ENCODE measurements around the gene USHBP1. TPM values are rescaled to one million over a fixed set of nuclear protein-coding genes. Genes with fewer than 3 reads are reported as not detected.

USHBP1 gene
- total and polyA plus RNA-seq, 2 of the 13 experiments (the other 11 are each of a cell fraction or from before 2014, with no cell fraction given): 0.15 to 1.5 TPM

DNA sequence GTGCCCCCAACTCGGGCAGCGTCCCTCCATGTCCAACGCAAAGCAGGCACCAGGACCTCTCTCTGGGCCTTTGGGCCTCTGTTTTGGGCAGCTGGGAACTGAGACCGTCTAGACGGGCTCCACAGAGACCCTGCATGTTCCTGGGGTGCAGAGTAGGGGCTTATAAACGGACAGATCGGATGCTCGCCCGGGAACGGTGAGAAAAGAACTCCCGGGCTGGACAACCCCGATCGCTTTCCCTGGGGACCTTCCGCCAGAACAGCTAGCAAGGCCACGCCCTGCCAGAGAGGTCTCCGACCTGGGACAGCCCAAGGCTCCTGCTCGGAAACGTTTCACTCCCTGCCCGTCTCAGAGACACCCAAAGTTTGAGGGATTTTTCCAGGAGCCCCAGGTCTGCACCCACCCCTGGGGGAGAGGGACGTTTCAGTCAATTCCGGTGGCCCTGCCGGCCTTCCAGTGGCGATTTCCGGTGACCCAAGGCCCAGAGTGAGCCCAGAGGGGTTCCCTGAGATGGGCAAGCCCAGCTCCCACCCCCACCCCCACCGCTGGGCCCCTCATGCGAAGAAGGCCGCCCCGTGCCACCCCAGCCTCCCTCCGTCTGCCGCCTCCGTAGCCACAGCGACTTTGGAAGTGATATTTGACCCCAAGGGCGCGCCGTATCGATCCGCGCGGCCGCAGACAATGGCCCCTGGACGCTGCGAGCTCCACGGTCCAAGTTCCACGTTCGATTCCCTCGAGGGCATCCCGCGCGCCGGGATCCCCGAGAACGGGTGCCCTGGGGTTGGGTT lies 20.5 kb downstream of the USHBP1 start (continued):
- TF ChIP-seq, protein P1, sequence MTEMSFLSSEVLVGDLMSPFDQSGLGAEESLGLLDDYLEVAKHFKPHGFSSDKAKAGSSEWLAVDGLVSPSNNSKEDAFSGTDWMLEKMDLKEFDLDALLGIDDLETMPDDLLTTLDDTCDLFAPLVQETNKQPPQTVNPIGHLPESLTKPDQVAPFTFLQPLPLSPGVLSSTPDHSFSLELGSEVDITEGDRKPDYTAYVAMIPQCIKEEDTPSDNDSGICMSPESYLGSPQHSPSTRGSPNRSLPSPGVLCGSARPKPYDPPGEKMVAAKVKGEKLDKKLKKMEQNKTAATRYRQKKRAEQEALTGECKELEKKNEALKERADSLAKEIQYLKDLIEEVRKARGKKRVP (CRISPR knock-in tag; IDR thresholded peaks at IDR 0.05): no peak
- TF ChIP-seq, protein P2, sequence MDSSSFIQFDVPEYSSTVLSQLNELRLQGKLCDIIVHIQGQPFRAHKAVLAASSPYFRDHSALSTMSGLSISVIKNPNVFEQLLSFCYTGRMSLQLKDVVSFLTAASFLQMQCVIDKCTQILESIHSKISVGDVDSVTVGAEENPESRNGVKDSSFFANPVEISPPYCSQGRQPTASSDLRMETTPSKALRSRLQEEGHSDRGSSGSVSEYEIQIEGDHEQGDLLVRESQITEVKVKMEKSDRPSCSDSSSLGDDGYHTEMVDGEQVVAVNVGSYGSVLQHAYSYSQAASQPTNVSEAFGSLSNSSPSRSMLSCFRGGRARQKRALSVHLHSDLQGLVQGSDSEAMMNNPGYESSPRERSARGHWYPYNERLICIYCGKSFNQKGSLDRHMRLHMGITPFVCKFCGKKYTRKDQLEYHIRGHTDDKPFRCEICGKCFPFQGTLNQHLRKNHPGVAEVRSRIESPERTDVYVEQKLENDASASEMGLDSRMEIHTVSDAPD (CRISPR knock-in tag; IDR thresholded peaks at IDR 0.05): no peak
- 0 out of 3 replicates have a peak, but pooled peaks have one; percentile 50 for TF ChIP-seq MXI1 (IDR thresholded peaks at IDR 0.05; ENCODE audit: borderline replicate concordance, low read depth, low read length)
- no peak for TF ChIP-seq ZNF567 (CRISPR knock-in tag; IDR thresholded peaks at IDR 0.05; ENCODE audit: borderline replicate concordance)
- no peak for TF ChIP-seq ZNF354B (CRISPR knock-in tag; IDR thresholded peaks at IDR 0.05)
- TF ChIP-seq MIER3 (CRISPR knock-in tag; IDR thresholded peaks at IDR 0.05; ENCODE audit: borderline replicate concordance): peak; percentile 68; the same call in 1 of the 2 replicates
- no peak for TF ChIP-seq ZNF616 (CRISPR knock-in tag; IDR thresholded peaks at IDR 0.05; ENCODE audit: low read depth)
- TF ChIP-seq, protein P3, sequence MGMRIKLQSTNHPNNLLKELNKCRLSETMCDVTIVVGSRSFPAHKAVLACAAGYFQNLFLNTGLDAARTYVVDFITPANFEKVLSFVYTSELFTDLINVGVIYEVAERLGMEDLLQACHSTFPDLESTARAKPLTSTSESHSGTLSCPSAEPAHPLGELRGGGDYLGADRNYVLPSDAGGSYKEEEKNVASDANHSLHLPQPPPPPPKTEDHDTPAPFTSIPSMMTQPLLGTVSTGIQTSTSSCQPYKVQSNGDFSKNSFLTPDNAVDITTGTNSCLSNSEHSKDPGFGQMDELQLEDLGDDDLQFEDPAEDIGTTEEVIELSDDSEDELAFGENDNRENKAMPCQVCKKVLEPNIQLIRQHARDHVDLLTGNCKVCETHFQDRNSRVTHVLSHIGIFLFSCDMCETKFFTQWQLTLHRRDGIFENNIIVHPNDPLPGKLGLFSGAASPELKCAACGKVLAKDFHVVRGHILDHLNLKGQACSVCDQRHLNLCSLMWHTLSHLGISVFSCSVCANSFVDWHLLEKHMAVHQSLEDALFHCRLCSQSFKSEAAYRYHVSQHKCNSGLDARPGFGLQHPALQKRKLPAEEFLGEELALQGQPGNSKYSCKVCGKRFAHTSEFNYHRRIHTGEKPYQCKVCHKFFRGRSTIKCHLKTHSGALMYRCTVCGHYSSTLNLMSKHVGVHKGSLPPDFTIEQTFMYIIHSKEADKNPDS (CRISPR knock-in tag; IDR thresholded peaks at IDR 0.05): no peak
- TF ChIP-seq ZSCAN30 (CRISPR knock-in tag; IDR thresholded peaks at IDR 0.05): no peak
- TF ChIP-seq ZFP36L1 (CRISPR knock-in tag; IDR thresholded peaks at IDR 0.05): no peak
- TF ChIP-seq KLF15 (CRISPR knock-in tag; IDR thresholded peaks at IDR 0.05; ENCODE audit: borderline replicate concordance): no peak
- no peak for TF ChIP-seq CBX2 (IDR thresholded peaks at IDR 0.05; ENCODE audit: low read depth, low read length)
- TF ChIP-seq CBX2 (CRISPR knock-in tag; IDR thresholded peaks at IDR 0.05; ENCODE audit: low read depth): no peak
- TF ChIP-seq, protein P4, sequence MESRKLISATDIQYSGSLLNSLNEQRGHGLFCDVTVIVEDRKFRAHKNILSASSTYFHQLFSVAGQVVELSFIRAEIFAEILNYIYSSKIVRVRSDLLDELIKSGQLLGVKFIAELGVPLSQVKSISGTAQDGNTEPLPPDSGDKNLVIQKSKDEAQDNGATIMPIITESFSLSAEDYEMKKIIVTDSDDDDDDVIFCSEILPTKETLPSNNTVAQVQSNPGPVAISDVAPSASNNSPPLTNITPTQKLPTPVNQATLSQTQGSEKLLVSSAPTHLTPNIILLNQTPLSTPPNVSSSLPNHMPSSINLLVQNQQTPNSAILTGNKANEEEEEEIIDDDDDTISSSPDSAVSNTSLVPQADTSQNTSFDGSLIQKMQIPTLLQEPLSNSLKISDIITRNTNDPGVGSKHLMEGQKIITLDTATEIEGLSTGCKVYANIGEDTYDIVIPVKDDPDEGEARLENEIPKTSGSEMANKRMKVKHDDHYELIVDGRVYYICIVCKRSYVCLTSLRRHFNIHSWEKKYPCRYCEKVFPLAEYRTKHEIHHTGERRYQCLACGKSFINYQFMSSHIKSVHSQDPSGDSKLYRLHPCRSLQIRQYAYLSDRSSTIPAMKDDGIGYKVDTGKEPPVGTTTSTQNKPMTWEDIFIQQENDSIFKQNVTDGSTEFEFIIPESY (CRISPR knock-in tag; IDR thresholded peaks at IDR 0.05): no peak
- no peak for TF ChIP-seq LCORL (IDR thresholded peaks at IDR 0.05)
- peak; percentile 50; the same call in 1 of the 2 replicates for TF ChIP-seq LCORL (CRISPR knock-in tag; IDR thresholded peaks at IDR 0.05)
- TF ChIP-seq, protein P5, sequence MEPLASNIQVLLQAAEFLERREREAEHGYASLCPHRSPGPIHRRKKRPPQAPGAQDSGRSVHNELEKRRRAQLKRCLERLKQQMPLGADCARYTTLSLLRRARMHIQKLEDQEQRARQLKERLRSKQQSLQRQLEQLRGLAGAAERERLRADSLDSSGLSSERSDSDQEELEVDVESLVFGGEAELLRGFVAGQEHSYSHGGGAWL (CRISPR knock-in tag; IDR thresholded peaks at IDR 0.05): peak; percentile 39; the same call in 1 of the 2 replicates
- TF ChIP-seq TEAD3 (CRISPR knock-in tag; optimal IDR thresholded peaks at IDR 0.05; ENCODE audit: borderline replicate concordance): no peak
- TF ChIP-seq ZNF766 (CRISPR knock-in tag; IDR thresholded peaks at IDR 0.05; ENCODE audit: borderline replicate concordance): no peak
- TF ChIP-seq, protein P6, sequence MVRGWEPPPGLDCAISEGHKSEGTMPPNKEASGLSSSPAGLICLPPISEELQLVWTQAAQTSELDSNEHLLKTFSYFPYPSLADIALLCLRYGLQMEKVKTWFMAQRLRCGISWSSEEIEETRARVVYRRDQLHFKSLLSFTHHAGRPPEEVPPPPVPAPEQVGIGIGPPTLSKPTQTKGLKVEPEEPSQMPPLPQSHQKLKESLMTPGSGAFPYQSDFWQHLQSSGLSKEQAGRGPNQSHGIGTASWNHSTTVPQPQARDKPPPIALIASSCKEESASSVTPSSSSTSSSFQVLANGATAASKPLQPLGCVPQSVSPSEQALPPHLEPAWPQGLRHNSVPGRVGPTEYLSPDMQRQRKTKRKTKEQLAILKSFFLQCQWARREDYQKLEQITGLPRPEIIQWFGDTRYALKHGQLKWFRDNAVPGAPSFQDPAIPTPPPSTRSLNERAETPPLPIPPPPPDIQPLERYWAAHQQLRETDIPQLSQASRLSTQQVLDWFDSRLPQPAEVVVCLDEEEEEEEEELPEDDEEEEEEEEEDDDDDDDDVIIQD (CRISPR knock-in tag; IDR thresholded peaks at IDR 0.05; ENCODE audit: low read depth): no peak
- no peak for TF ChIP-seq RBM39 (IDR thresholded peaks at IDR 0.05; ENCODE audit: low read depth, low read length, poor library complexity, severe bottlenecking)

Measured in HepG2 (cell line).